Adrenal gland (tissue), 5 donors: ENCODE data around the gene KDM2A.

Experiments
- CTCF ChIP-seq, 6 experiments: fragments of 450-650 bp in 4 of 6; fragments of 200-600 bp in 2 of 6; sonication (generic) in 1 of 6; IDR thresholded peaks; 1 replicate in 5 of 6; 2 replicates in 1 of 6; pipeline versions ENCODE4 v1.5.1 to v1.8.0; 2016 to 2021; ENCODE audit warnings: antibody characterized with exemption in 6 of 6, mild to moderate bottlenecking in 2 of 6, moderate library complexity in 1 of 6
- POLR2A ChIP-seq, 2 donors: fragments of 450-650 bp; IDR thresholded peaks; one replicate each; pipeline ENCODE4 v1.6.1; 2017; ENCODE audit warnings: antibody characterized with exemption in 2 of 2, mild to moderate bottlenecking in 2 of 2, moderate library complexity in 1 of 2
- donor health status: DM: no; HTN: no; CAD: no.

- no peak for TF ChIP-seq POLR2A (IDR thresholded peaks at IDR 0.05)
- no peak for TF ChIP-seq CTCF (IDR thresholded peaks at IDR 0.05)
These were observed 5.8 kb upstream of the KDM2A start for GRCh38 chr11:67113231-67113721.
